ENCODE measurements around the gene ZFHX2. TPM values are rescaled to one million over a fixed set of nuclear protein-coding genes. Genes with fewer than 3 reads are reported as not detected.

The ZFHX2 gene
- 0.84 to 1.6 TPM (median 1.2 TPM) in 5 replicates for total RNA-seq (2022; extraction: Qiagen RNA extraction)

GRCh38 chr14:23551266-23552028 is at the start of gene ZFHX2:
Gene ZFHX2 (minus strand): TSS chr14:23551765. CDS start chr14:23535325, 16,440 bp downstream.

DNA sequence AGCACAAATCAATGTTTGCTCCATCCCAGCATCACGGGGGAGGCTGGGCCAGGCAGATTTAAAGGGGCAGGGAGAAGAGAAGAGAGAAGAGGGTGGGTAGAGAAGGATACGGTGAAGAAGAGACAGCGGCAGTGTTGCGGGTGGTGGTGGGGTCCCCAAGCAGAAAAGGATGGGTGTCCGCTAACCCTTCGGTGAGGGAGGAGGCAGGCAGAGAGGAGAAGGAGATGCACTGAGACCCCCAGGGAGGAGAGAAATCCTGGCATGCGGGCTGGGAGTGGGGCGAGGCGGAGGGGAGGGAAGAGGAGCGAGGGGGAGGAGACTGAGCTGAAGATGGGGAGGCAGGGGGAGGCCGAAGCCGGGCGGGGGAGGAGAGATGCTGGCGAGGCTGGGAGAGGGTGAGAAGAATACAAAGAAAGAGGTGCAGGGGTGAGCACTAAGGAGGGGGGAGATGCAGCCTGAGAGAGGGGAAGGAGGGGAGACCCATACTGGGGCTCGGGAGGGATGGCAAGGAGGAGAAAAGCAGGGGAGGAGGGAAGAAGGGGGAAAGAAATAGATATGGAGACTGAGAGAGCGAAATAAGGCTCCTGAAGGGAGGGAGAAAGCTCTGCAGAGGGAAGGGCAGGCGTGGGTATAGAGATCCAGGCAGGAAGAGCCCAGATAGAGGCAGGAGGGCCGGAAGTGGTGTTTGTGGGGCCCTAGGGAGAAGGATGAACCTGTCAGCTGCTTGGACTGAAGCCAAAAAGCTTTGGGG is 27.2 kb upstream of the ZFHX2 start, which contains the start of gene JPH4:
JPH4 (minus strand) TSS at position 231 of the 751 bp plus-strand sequence. CDS start 1,337 bp downstream, outside the sequence.

GRCh38 chr14:23567186-23568020 is 15.8 kb upstream of the ZFHX2 start, which contains the start of gene AP1G2:
Gene AP1G2 (minus strand): TSS chr14:23567791. CDS start chr14:23567314, 477 bp downstream.

GRCh38 chr14:23555882-23556699 is 4.5 kb upstream of the ZFHX2 start, which contains the start of gene THTPA:
Gene THTPA (plus strand): TSS chr14:23556271. CDS start chr14:23556758, 487 bp downstream.

Other genes starting within 250 kb of the ZFHX2 start
- 2.9 to 4.8 TPM (median 4.0 TPM) in 5 replicates for gene PPP1R3E, start 248.9 kb downstream of the ZFHX2 start, total RNA-seq (2022; extraction: Qiagen RNA extraction)
- 17.7 to 23.3 TPM (median 20.7 TPM) in 5 replicates for gene BCL2L2, start 244.9 kb downstream of the ZFHX2 start, total RNA-seq (2022; extraction: Qiagen RNA extraction)
- 139 to 159 TPM (median 152 TPM) in 5 replicates for gene PABPN1, start 230.3 kb downstream of the ZFHX2 start, total RNA-seq (2022; extraction: Qiagen RNA extraction)
- gene SLC22A17, start 198.9 kb downstream of the ZFHX2 start, total RNA-seq (2022; extraction: Qiagen RNA extraction): 5.4 to 8.8 TPM (median 7.3 TPM) in 5 replicates
- not detected in 5 replicates for gene EFS, start 186.6 kb downstream of the ZFHX2 start, total RNA-seq (2022; extraction: Qiagen RNA extraction)
- gene IL25, start 179.0 kb downstream of the ZFHX2 start, total RNA-seq (2022; extraction: Qiagen RNA extraction): not detected in 5 replicates
- not detected in 5 replicates for gene CMTM5, start 174.7 kb downstream of the ZFHX2 start, total RNA-seq (2022; extraction: Qiagen RNA extraction)
- not detected in 5 replicates for gene MYH6, start 143.5 kb downstream of the ZFHX2 start, total RNA-seq (2022; extraction: Qiagen RNA extraction)
- gene MYH7, start 116.1 kb downstream of the ZFHX2 start, total RNA-seq (2022; extraction: Qiagen RNA extraction): not detected in 5 replicates
- gene NGDN, start 82.1 kb downstream of the ZFHX2 start, total RNA-seq (2022; extraction: Qiagen RNA extraction): 56.9 to 78.2 TPM (median 60.9 TPM) in 5 replicates
- 13.7 to 14.9 TPM (median 14.3 TPM) in 5 replicates for gene THTPA, start 4.5 kb upstream of the ZFHX2 start, total RNA-seq (2022; extraction: Qiagen RNA extraction)
- gene AP1G2, start 16.0 kb upstream of the ZFHX2 start, total RNA-seq (2022; extraction: Qiagen RNA extraction): 41.1 to 67.5 TPM (median 49.7 TPM) in 5 replicates
- gene JPH4, start 27.0 kb upstream of the ZFHX2 start, total RNA-seq (2022; extraction: Qiagen RNA extraction): 0.03 to 0.05 TPM in 2 of 5 replicates, not detected in the others
- 6.0 to 9.9 TPM (median 8.1 TPM) in 5 replicates for gene DHRS2, start 84.6 kb upstream of the ZFHX2 start, total RNA-seq (2022; extraction: Qiagen RNA extraction)

Data from A549 treated with CORT108297 at 1 μM for 4 hours (cell line).